GM18870 (cell line): ENCODE data around the gene B3GNT9.
A peak's percentile ranks its signal among the peaks of the same experiment; 100 is the strongest.

Experiments used
- ATAC-seq: cut with Tn5 transposase; IDR thresholded peaks from one replicate; pipeline ENCODE4 v1.9.1; 2021; ENCODE audit warnings: moderate library complexity; ENCODE audit not compliant: unreplicated experiment

The B3GNT9 gene

DNA sequence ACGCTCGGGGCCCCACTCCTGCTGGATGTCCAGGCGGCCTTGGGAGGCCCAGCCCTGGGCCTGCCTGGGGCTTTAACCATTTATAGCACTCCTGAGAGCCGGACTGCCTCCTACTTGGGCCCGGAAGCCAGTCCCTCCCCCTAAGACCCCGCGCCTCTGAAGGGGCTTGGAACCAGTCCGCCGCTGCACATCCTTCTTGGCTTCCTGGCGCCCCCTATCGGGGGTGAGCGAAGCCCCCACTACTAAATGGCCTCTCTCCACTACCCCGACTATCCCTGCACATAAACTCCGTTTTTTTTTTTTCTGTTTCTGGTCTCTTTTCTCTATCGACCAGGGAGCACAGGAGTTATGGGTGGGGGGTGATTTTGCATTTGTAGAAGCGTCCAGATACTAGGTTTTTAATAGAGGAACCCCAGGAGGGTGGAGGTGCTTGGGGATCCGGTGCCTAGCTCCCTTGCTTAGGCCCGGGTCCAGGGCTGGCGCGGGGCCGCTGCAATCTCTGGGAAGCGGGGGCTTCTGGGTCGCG is 18.9 kb upstream of the B3GNT9 start:
- ATAC-seq, result no peak

DNA sequence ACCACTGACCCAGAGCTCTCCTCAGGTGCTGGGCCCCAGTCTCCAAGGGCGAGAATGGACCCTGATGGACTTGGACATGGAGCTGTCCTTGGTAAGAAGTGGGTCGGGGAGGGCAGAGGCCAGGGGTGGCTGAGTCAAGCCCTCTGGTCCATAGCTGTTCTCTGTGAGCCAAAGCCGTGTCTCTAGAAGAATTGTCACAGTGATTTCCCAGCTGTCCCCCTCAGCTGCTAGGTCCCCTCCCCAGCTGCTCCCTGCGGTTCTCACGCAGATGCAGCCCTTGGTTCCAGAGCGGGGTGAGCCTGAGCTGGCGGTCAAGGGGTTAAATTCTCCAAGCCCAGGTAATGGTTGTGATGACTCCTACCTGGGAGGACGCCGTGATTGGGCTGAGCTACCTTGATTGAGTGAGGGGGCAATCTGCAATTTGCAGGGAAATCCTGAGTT is 18.2 kb upstream of the B3GNT9 start:
- no peak for ATAC-seq

DNA sequence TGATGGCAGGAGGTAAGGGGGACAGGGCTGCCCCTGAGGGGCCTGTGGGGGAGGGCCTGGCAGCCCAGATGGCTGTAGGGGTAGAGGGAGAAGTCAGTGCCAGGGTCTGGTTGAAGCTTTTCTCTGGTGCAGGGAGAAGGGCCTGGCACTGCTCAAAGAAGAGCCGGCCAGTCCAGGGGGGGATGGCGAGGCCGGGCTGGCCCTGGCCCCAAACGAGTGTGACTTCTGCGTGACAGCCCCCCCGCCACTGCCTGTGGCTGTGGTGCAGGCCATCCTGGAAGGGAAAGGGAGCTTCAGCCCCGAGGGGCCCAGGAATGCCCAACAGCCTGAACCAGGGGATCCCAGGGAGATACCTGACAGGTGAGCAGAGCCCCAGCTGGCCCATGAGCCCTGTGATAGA is 16.8 kb upstream of the B3GNT9 start:
- ATAC-seq, result no peak

DNA sequence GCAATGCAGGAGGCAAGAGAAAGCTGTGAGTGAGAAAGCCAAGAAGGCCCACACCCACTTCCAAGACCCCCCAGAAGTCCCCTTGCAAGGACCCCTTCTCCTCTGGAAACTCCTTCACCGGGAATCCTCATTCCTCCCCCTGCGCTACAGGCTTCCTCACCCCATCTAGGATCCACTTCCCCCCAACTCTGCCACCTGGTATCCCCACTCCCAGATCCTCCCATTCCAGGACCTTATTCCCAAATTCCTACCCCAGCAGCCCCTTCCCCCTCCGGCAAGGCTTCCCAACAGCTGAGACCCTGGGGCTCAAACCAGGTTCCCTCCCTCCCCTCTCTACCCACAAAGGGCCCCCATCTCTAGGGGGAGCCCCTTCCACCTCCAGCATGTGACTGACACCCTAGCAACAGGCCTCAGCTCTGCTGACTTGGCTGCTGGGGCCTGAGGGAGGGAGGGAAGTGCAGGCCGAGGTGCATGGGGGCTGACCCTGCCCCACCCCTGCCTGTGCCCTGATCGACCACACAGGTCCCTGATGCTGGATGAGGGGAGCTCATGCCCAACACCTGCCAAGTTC is 15.9 kb upstream of the B3GNT9 start:
- ATAC-seq, result no peak

DNA sequence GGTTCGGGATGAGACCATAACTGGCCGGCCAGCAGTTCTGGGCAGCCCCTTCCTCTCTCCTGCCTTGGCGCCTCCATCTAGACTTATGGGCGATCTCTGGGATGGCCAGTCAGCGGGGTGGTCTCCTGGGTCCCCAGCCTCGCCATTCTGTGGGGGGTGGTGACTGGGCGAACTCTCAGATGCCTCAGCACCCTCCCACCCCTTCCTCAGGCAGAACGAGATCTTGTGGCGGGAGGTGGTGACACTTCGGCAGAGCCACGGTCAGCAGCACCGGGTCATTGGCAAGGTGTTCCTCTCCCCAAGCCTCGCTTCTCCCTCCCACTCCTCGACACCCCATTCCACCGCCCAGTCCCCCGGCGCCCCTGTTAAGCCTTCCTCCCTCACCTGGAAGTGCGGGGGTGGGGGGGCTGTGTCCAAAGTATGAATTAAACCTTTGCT is 15.3 kb upstream of the B3GNT9 start:
- ATAC-seq, result no peak

DNA sequence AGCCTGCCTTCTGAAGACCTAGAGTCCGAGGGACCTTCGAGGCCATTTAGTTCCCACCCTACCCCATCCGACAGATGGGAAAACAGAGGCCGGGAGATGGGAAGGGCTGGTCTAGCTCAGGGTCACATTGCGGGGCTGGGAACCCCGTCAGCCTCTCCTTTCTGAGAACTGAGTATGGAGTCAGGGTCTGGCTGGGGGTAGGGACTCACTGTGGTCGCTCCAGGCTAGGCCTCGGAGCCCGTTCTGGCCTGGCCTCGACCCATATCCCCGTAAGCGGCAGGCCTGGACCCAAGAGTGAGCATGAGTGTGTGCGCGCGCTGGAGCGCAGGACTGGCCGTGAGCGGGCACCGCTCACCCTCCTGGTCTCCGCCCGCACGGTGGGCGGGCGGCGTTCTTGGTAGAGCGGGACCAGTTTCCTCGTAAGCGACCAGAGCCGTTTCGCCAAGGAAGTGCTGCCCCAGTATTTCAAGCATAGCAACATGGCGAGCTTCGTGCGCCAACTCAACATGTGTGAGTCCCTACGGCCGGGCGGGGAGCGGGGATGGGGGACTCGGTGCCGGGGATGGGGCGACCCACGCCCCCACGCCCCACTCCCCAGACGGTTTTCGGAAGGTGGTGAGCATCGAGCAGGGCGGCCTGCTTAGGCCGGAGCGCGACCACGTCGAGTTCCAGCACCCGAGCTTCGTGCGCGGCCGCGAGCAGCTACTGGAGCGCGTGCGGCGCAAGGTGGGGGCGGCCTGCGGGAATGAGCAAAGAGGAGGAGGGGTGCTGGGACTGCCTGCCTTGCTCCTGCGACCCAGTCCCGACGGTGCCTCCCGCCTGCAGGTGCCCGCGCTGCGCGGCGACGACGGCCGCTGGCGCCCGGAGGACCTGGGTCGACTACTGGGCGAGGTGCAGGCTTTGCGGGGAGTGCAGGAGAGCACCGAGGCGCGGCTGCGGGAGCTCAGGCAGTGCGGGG is 14.6 kb upstream of the B3GNT9 start:
- ATAC-seq, result no peak

DNA sequence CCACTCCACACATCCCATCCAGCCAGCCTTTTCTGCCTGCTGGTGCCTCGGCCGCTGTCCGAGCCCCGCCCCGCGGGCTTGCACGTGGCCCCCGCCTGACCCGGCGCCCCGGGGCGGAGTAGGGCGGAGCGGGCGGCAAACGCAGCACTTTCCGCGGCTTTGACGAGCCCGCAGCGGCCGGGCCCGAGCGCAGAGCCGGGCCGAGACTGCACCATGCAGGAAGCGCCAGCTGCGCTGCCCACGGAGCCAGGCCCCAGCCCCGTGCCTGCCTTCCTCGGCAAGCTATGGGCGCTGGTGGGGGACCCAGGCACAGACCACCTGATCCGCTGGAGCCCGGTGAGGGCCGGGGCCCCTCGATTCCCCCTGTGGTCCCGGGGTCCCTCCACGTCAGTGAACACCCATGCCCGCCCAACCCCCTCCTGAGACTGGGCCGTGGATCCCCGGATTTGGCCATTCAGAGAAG is 13.8 kb upstream of the B3GNT9 start, which contains the start of gene HSF4:
HSF4 (plus strand) TSS at position 147 of the 463 bp plus-strand sequence; CDS start at position 214, 67 bp downstream.
- no peak for ATAC-seq

DNA sequence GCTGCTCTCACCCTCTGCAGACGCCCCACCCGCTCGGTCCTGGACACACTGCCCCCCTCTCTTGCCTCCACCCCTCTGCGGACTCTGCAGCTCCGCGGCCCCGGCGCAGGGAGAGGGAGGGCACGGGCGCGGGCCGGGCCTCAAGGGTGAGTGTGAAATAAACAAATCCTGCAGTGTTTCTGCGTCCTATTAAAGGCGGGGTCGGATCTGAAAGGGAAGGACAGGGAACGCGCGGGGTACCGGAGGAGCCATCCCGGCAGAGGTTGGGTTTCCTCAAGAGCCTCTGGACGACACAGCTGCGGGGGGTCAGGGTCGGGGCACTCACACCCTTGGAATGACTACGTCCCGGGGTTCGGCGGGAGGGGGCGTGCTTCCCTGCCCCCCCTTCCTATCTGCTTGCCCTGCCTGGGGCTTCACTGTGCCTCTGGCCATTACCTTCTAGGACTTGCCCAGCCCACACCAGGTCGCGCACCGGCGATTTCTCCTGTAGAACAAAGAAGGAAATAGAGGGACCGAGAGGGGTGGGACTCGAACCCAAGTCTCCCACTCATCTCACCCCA is 13.3 kb upstream of the B3GNT9 start:
- no peak for ATAC-seq

DNA sequence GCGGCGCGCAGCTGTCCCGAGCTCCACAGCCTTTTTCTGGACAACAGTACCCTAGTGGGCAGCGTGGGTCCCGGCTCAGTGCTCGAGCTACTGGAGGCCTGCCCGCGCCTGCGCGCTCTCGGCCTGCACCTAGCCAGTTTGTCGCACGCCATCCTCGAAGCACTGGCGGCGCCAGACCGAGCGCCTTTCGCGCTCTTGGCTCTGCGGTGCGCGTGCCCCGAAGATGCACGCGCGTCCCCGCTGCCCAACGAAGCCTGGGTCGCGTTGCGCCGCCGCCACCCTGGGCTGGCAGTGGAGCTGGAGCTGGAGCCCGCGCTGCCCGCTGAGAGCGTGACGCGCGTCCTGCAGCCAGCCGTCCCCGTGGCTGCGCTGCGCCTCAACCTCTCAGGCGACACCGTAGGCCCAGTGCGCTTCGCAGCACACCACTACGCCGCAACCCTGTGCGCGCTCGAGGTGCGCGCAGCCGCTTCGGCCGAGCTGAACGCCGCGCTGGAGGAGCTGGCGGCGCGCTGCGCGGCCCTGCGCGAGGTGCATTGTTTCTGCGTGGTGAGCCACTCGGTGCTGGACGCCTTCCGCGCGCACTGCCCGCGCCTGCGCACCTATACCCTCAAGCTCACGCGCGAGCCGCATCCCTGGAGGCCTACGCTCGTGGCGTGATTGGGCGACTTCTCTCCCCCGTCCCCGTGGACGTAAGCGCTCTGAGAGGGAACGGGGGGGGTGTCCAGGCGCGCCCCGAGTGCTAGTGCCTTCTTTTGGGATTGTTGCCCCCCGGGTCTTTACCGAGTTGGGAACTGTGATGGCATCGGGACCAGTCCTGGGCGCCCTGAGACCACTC is 12.6 kb upstream of the B3GNT9 start:
- ATAC-seq, result no peak

DNA sequence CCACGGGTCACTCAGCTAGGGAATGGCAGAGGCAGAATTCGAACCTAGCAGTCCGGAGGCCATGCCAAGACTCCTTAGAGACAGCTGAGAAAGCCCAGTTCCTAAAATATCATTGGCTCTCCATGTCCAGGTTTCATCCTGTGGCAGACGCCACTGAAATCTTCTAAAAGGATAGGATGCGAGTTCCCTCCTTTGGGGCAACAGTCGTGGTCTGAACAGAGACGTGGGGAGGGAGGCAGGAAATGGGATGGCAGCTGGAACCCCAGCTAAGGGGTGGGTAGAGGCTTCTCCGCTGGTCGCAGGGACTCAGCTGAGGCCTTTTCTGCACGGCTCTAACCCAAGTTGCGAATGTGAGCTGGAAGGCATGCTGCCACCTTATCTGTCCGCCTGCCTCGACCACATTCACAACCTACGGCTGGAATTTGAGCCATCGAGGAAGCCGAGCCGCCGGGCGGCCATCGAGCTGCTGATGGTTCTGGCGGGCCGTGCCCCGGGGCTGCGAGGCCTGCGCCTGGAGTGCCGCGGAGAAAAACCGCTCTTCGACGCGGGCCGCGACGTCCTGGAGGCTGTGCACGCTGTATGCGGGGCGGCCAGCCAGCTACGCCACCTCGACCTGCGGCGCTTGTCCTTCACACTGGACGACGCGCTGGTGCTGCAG is 11.8 kb upstream of the B3GNT9 start:
- ATAC-seq, result no peak

DNA sequence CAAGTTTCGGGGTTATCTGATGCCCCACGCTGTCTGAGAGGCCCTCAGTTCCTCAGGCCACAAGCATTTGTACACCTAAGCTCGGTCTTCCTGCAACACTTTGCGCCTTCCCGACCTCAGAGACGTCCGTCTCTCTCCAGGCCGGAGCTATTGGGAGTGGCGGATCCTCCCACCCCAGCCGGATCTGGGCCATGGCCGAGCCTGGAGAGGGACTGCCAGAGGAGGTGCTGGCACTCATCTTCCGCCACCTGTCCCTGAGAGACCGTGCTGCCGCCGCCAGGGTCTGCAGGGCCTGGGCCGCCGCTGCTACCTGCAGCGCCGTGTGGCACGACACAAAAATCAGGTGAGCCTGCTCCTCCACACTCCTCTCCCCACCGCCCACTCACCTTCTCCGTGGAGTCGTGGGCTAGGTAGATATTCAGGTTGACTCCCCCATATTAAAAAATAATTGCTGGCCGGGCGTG is 10.8 kb upstream of the B3GNT9 start:
- ATAC-seq, result no peak

DNA sequence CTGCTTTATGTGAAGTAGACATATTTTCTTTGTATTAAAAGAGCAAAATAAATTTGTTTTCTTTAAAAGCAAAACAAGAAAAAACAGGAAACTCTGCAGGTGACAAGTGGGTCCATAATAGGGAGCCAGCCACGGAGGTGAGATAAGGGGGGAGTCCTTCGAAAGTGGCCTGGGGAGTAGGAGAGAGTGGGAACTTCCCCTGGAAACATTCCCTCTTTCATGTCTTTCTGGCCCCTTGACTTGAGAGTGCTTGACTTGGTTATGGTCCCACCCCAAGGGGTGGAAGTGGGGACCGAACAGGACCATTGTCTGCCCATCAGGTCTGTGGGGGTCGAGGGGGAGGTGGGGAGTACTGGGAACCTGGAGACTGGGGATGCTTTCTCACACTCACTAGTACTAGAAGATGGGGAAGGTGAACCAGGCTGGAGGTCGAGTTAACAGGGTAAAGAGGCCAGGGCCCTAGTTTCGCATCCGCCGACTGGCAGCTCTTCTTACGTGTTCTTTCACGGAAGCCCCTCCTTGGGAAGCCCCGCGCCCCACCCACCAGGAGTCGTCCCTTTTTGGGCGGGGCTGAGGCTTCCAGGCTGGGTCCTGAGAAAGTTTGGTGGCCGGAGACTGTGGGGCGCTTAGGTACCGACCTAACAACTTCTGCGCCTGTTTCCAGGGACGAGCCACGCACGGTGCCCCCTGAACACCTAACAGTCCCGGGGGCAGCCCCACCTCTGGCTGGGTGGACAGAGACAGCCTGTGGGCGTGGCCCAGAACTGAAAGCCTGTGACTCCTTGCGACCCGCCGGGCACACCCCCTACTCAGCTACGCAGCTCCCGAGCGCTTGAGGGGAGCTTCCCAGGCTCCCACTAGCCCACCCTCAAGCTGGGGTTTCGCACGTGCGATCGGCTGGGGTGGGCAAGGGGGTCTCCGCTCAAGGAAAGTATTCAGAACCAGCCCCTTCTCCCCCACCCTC is 8.1 kb upstream of the B3GNT9 start:
- ATAC-seq, result peak; percentile 38

DNA sequence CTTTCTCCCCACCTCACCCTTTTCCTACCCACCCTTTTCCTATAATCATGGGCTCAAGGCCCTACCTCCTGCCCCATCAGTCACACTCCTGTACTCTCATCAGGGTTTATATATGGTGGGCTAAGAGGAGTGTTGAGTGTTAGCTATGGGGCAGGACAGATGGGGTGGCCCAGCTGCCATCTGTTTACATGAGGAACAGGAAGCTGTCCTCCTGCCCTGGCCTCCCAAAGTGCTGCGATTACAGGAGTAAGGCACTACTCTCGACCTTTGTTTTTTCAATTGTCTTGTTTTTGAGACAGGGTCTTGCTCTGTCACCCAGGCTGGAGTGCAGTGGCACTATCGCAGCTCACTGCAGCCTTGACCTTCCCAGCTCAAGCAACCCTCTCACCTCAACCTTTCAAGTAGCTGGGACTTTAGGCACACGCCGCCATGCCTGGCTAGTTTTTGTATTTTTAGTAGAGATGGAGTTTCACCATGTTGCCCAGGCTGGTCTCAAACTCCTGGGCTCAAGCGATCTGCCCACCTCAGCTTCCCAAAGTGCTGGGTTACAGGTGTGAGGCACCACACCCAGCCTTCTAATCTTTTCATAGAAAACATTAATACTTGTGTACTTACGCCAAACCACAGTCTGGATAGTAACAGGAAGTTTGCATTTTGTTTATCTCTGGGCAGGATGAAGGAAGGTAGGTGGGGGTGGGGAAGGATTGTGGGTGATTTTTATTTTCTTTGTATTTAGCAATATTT is 7.3 kb upstream of the B3GNT9 start:
- ATAC-seq, result no peak

DNA sequence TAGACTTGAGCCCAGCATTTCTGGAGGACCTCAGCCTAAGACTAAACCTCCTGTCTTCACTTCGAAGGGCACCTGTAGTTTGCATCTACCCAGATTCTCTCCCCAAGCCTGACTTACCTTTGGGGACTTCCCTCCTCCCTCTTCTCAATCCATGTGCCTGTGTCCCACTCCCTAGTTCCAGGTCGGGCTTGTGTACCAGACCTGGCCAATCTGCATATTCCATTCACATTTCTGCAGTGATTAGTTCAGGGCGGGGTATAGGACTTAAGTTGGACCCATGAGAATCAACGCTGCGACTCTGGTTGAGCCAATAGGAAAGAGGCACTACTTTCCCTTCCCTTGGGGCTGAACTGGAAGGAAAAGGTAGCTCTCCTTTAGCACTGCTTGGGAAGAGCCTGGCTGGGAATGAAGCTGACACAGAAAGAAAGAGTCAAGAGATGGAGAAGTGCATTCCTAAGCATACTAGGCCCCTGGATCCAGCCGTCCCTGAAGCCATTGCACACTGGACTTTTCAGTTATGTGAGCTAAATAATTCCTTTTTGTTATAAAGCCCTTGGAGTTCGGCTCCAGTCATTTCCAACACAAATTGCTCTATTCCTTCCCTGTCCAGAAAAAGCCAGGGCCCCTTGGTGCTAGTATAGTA is 6.4 kb upstream of the B3GNT9 start:
- ATAC-seq, result no peak

DNA sequence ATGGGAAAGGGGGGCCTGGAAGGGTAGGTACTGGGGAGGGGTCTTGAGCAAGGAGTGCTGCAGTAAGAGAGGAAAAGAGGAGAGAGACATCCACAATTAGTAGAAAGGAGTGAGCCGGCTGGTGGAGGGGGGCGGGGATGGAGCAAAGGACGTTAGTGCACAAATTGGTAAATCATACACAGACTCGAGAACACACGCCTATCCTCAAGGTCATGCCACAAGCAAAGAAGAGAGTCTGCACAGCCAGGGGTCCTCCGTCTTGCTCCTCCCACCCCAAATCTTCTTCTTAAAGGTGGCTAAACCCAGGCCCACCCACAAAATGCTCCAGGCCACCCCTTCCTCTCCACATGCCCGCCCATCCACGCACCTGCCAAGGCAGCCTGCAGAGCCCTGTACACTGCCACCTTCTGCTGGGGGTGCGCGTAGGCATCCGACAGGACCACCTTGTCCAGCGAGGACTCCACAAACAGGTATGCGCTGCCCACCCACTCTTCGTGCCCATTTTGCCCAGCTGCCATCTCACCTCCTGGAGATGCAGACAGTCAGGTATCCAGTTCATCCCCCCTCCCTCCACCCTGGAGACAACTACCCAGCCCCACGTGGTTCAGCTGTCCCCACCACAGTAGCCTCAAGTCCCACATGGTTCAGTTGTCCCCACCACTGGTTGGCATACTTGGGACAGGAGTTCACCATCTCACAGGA is 5.5 kb upstream of the B3GNT9 start:
- ATAC-seq, result no peak

DNA sequence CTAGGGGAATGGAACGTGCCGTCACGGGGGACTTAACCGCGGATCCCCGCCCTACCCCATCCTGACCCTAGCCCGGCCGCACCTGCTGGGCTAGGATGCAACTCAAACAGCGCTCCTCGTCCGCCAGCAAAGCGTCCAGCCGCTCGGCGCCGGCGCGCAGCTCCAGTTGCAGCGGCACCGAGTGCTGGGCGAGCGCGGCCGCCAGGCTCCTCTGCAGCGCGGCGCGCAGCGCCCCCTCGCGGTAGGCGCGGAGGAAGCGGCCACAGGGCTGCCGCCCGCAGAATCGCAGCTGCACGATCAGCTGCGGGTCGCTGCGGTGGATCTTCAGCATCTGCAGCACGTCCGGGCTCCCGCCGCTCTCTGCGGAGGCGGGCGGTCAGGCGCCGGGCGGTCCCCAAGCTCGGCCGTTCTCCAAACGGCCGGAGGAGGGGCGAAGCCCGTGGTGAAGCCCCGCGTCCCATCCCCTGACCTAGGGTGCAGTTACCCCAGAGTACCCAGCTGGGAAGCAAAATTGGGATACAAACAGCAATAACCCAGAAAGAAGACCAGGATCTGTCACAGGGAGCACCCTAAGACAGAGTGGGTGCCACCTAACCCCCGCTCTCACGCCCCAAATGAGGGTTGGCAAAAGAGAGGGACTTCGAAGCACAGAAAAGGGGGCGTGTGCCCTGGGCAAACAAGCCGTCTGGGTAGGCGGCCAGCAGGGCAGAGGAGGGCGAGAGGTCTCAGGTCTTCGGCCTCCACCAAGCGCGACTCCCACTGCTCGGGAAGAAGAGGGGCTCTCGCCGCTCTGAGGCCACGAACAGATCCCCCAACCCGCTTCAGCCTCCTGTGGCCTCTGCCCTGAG is 4.7 kb upstream of the B3GNT9 start:
- no peak for ATAC-seq
